Tongue (tissue), 2 donors: Measurements from ENCODE around the gene PCDH9. TPM values are rescaled to one million over a fixed set of nuclear protein-coding genes. Genes with fewer than 3 reads are reported as not detected.

Experiments used
- DNase-seq: peaks from one replicate; pipeline ENCODE4 v3.0.0-alpha.2; 2015
- total RNA-seq: library from RNA; depleted of rRNA; stranded (reverse); fragments of >200 nt; gene quantifications from one replicate; pipeline ENCODE4 v1.2.3, GENCODE V29; 2014

PCDH9 gene
- total RNA-seq, 1 donor from 2014 or later: 6.9 TPM

- DNase-seq: no peak
These were observed 771.0 kb downstream of the PCDH9 start for GRCh38 chr13:66459143-66459542.

GRCh38 chr13:66446413-66446812 lies 783.7 kb downstream of the PCDH9 start:
- DNase-seq: no peak

GRCh38 chr13:66443926-66444325 lies 786.2 kb downstream of the PCDH9 start:
- DNase-seq: no peak

GRCh38 chr13:66440938-66441337 lies 789.2 kb downstream of the PCDH9 start:
- no peak for DNase-seq

GRCh38 chr13:66430728-66431127 lies 799.4 kb downstream of the PCDH9 start:
- DNase-seq: no peak

GRCh38 chr13:66430269-66430668 lies 799.9 kb downstream of the PCDH9 start:
- DNase-seq: no peak

GRCh38 chr13:66429156-66429555 lies 801.0 kb downstream of the PCDH9 start:
- no peak for DNase-seq

GRCh38 chr13:66427458-66427861 lies 802.7 kb downstream of the PCDH9 start:
- no peak for DNase-seq

- no peak for DNase-seq
These were observed 804.4 kb downstream of the PCDH9 start for GRCh38 chr13:66425741-66426140.

GRCh38 chr13:66424422-66424821 lies 805.7 kb downstream of the PCDH9 start:
- no peak for DNase-seq

- DNase-seq: no peak
These were observed 814.7 kb downstream of the PCDH9 start for GRCh38 chr13:66415444-66415843.

- DNase-seq: peak; percentile 10
These were observed 815.9 kb downstream of the PCDH9 start for GRCh38 chr13:66414066-66414800.

GRCh38 chr13:66410314-66410713 lies 819.8 kb downstream of the PCDH9 start:
- DNase-seq: no peak

GRCh38 chr13:66409542-66409941 lies 820.6 kb downstream of the PCDH9 start:
- no peak for DNase-seq

- DNase-seq: no peak
These were observed 823.0 kb downstream of the PCDH9 start for GRCh38 chr13:66407128-66407527.

GRCh38 chr13:66405908-66406802 lies 824.0 kb downstream of the PCDH9 start:
- peak; percentile 56 for DNase-seq

- DNase-seq: no peak
These were observed 827.6 kb downstream of the PCDH9 start for GRCh38 chr13:66402546-66402945.

- no peak for DNase-seq
These were observed 828.1 kb downstream of the PCDH9 start for GRCh38 chr13:66402066-66402465.

- no peak for DNase-seq
These were observed 829.8 kb downstream of the PCDH9 start for GRCh38 chr13:66400292-66400691.

- DNase-seq: no peak
These were observed 830.3 kb downstream of the PCDH9 start for GRCh38 chr13:66399873-66400272.

- DNase-seq: peak; percentile 32
These were observed 833.0 kb downstream of the PCDH9 start for GRCh38 chr13:66397133-66397532.

GRCh38 chr13:66391322-66391721 lies 838.8 kb downstream of the PCDH9 start:
- no peak for DNase-seq

- no peak for DNase-seq
These were observed 851.2 kb downstream of the PCDH9 start for GRCh38 chr13:66378894-66379293.

GRCh38 chr13:66377569-66377968 lies 852.6 kb downstream of the PCDH9 start:
- DNase-seq: no peak
